Naive thymus-derived CD4-positive, alpha-beta T cell (primary cell): ENCODE data around the gene RLN3. TPM values are rescaled to one million over a fixed set of nuclear protein-coding genes. Genes with fewer than 3 reads are reported as not detected.

Source experiments
- ATAC-seq: fragments of 150-1000 bp; cut with Tn5 transposase; 2 replicates; pipeline ENCODE4 v1.10.0; 2021; ENCODE audit warnings: mild to moderate bottlenecking, moderate library complexity
- CTCF ChIA-PET: fragments of 350-600 bp; sonication (Branson Sonifier 250); formaldehyde crosslinking; loops from one replicate; lab custom pipeline; 2021; ENCODE audit warnings: antibody characterized with exemption; lab: Charles Lee
- POLR2A ChIA-PET: fragments of 350-600 bp; sonication (Branson Sonifier 250); formaldehyde crosslinking; loops from one replicate; lab custom pipeline; 2021; ENCODE audit warnings: antibody characterized with exemption, inconsistent platforms; lab: Charles Lee
- DNase-seq, 9 donors: peaks; one replicate each; pipeline versions ENCODE4 v3.0.0 to v3.0.0-alpha.2; 2020 to 2022; ENCODE audit warnings: mixed read lengths in 1 of 9
- H3K27ac ChIP-seq: one replicate; pipeline ENCODE4 v1.7.0; 2013; ENCODE audit warnings: mild to moderate bottlenecking, low read depth, low read length, moderate library complexity
- H3K27me3 ChIP-seq, 2 donors: one replicate each; pipeline ENCODE4 v1.7.0; 2013; ENCODE audit warnings: low read length in 2 of 2, mild to moderate bottlenecking in 2 of 2, moderate library complexity in 2 of 2; ENCODE audit not compliant: control insufficient read depth in 2 of 2, insufficient read depth in 2 of 2
- H3K36me3 ChIP-seq, 3 experiments: 1 replicate in 2 of 3; 2 replicates in 1 of 3; pipeline ENCODE4 v1.7.0; 2013; ENCODE audit warnings: low read length in 3 of 3, mild to moderate bottlenecking in 3 of 3, moderate library complexity in 1 of 3; ENCODE audit not compliant: insufficient read depth in 3 of 3, control insufficient read depth in 2 of 3
- H3K4me1 ChIP-seq, 2 donors: one replicate each; pipeline ENCODE4 v1.7.0; 2013; ENCODE audit warnings: low read length in 2 of 2, mild to moderate bottlenecking in 2 of 2, moderate library complexity in 1 of 2; ENCODE audit not compliant: control insufficient read depth in 2 of 2, insufficient read depth in 2 of 2
- H3K4me3 ChIP-seq: 2 replicates; pipeline ENCODE4 v1.7.0; 2013; ENCODE audit warnings: mild to moderate bottlenecking, low read length
- H3K9me3 ChIP-seq, 3 experiments: 1 replicate in 2 of 3; 2 replicates in 1 of 3; pipeline ENCODE4 v1.7.0; 2013; ENCODE audit warnings: low read length in 3 of 3; ENCODE audit not compliant: control insufficient read depth in 2 of 3
- H3K27ac Mint-ChIP-seq, 9 donors: one replicate each; pipeline ENCODE4 v1.8.0; 2020 to 2022; ENCODE audit warnings: mixed read lengths in 9 of 9, mild to moderate bottlenecking in 8 of 9, moderate library complexity in 5 of 9, inconsistent platforms in 2 of 9
- H3K27me3 Mint-ChIP-seq, 5 donors: one replicate each; pipeline ENCODE4 v1.8.0; 2021 to 2022; ENCODE audit warnings: mixed read lengths in 5 of 5, mild to moderate bottlenecking in 1 of 5
- H3K36me3 Mint-ChIP-seq, 5 donors: one replicate each; pipeline ENCODE4 v1.8.0; 2020 to 2022; ENCODE audit warnings: mixed read lengths in 5 of 5, mild to moderate bottlenecking in 3 of 5, inconsistent platforms in 1 of 5
- H3K4me1 Mint-ChIP-seq, 7 donors: one replicate each; pipeline ENCODE4 v1.8.0; 2020 to 2022; ENCODE audit warnings: mixed read lengths in 7 of 7, mild to moderate bottlenecking in 3 of 7, inconsistent platforms in 1 of 7
- H3K4me3 Mint-ChIP-seq, 10 donors: one replicate each; pipeline ENCODE4 v1.8.0; 2020 to 2022; ENCODE audit warnings: mild to moderate bottlenecking in 10 of 10, mixed read lengths in 10 of 10, moderate library complexity in 6 of 10, inconsistent platforms in 2 of 10
- H3K9me3 Mint-ChIP-seq, 11 donors: one replicate each; pipeline ENCODE4 v1.8.0; 2020 to 2022; ENCODE audit warnings: mixed read lengths in 11 of 11, mild to moderate bottlenecking in 4 of 11, inconsistent platforms in 1 of 11, moderate library complexity in 1 of 11
- intact Hi-C, 2 donors: fragments of 100-400 bp; cut with micrococcal nuclease; formaldehyde crosslinking; loops; one replicate each; pipeline ENCODE4 v1.15.1; 2023
- polyA plus RNA-seq, 2 donors: library from polyadenylated mRNA; unstranded; fragments of 300-500 nt; fragmentation: Illumina TruSeq; gene quantifications; one replicate each; pipeline ENCODE4 v1.2.3, GENCODE V29; 2021
- total RNA-seq, 6 experiments: library from RNA in 5 of 6; stranded (reverse) in 5 of 6; gene quantifications; 1 replicate in 5 of 6; 2 replicates in 1 of 6; pipeline ENCODE4 v1.2.3 and lab custom pipeline; 2021 to 2026

The RLN3 gene
- total and polyA plus RNA-seq, 7 experiments from 2014 or later, result not detected

DNA sequence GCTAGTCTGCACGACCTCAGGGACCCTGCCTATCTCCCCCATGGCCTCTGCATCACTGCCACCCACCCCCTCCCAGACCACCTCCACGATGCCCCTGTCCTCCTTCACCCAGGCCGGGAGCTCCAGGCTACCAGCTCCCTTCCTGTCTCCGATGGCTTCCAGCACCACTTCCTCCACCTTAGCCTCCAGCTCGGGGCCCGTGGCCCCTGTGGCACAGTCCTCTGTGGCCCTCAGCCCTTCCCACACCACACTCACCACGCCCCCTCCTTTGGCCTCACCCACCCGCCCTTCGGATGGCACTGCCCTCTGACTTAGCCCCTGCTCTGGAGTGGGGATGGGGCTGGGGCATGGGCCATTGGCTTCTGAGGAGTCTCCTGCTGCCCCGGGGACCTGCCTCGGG lies 26.8 kb downstream of the RLN3 start:
- POLR2A ChIA-PET, result interaction anchor here (1.5 kb wide), 1 partner anchor 23 kb away, joined by 4 read pairs; the partner anchor contains the start of gene IL27RA
- peaks cover 0 to 6% (median 0%) of the 10 kb centered on the region in 11 donors for H3K9me3 Mint-ChIP-seq

GRCh38 chr19:14055396-14055795 lies 27.4 kb downstream of the RLN3 start:
- ChIA-PET CTCF (interaction anchor here (0.6 kb wide), 1 partner anchor 176 kb away, joined by 3 read pairs; no protein-coding TSS in a partner anchor), POLR2A (interaction anchor here (0.8 kb wide), 1 partner anchor 121 kb away, joined by 3 read pairs; no protein-coding TSS in a partner anchor)
- H3K4me3 Mint-ChIP-seq, result no peak overlapping the region
- H3K4me1 Mint-ChIP-seq, result peaks cover 14 to 30% (median 19%) of the 10 kb centered on the region in 7 donors
- Histone ChIP-seq H3K4me3 (no peak overlapping the region), H3K36me3 (peaks cover 6 to 26% (median 8%) of the 10 kb centered on the region in 3 experiments), H3K4me1 (peaks cover 9 to 10% of the 10 kb centered on the region in 2 donors), H3K27me3 (peaks cover 5 to 21% of the 10 kb centered on the region in 2 donors), H3K27ac (no peak overlapping the region), H3K9me3 (no peaks in the 10 kb centered on the region)
- intact Hi-C loops, result no loop called here
- peaks cover 6 to 24% (median 20%) of the 10 kb centered on the region in 5 donors for H3K36me3 Mint-ChIP-seq
- H3K27me3 Mint-ChIP-seq, result peaks cover 16 to 38% (median 24%) of the 10 kb centered on the region in 5 donors
- ATAC-seq (no peak), DNase-seq (no peak)
- H3K9me3 Mint-ChIP-seq, result peaks cover 0 to 6% (median 0%) of the 10 kb centered on the region in 11 donors
- peak overlapping the region in 2 of 9 donors; percentile 26 to 45 for H3K27ac Mint-ChIP-seq

More for the DNA sequence above, 26.8 kb downstream of the RLN3 start:
- Histone ChIP-seq H3K4me3 (no peak overlapping the region), H3K9me3 (no peaks in the 10 kb centered on the region), H3K4me1 (peaks cover 9 to 10% of the 10 kb centered on the region in 2 donors), H3K27ac (no peak overlapping the region), H3K36me3 (peaks cover 9 to 33% (median 15%) of the 10 kb centered on the region in 3 experiments), H3K27me3 (peaks cover 5 to 20% of the 10 kb centered on the region in 2 donors)
- H3K4me3 Mint-ChIP-seq, result no peak overlapping the region
- peak overlapping the region in 2 of 9 donors; percentile 22 to 51 for H3K27ac Mint-ChIP-seq
- peaks cover 13 to 33% (median 17%) of the 10 kb centered on the region in 5 donors for H3K27me3 Mint-ChIP-seq
- no peak for DNase-seq
- intact Hi-C loops, result no loop called here
- CTCF ChIA-PET, result interaction anchor here (1.1 kb wide), 1 partner anchor 16 kb away, joined by 3 read pairs; no protein-coding TSS in a partner anchor
- H3K4me1 Mint-ChIP-seq, result peaks cover 14 to 28% (median 19%) of the 10 kb centered on the region in 7 donors
- ATAC-seq, result no peak
- H3K36me3 Mint-ChIP-seq, result peaks cover 6 to 31% (median 23%) of the 10 kb centered on the region in 5 donors

DNA sequence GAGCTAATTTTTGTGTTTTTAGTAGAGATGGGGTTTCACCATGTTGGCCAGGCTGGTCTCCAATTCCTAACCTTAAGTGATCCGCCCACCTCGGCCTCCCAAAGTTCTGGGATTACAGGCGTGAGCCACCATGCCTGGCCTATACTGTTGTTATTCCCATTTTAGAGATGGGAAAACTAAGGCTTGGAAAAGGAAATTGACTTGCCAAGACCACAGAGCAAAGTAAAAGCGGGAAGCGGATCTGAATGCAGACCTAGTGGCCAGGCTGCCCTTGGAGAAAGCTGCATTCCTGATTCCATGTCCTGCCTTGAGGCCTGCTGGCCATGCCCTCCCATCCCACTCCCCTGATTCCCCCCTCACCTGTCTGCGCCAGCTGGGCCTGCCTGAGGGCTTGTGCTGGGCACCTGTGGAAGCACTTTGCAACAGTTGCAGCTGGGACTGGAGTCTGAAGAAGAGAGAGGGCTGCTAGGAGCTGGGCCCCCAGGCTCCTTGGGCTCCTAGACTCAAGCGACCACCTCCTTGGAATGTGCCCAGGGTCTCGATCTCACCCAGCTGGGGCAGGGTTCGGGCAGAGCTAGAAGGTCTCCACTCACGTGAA lies 28.2 kb downstream of the RLN3 start:
- H3K9me3 ChIP-seq, result no peaks in the 10 kb centered on the region
- H3K4me3 ChIP-seq, result no peak overlapping the region
- peaks cover 6 to 19% (median 18%) of the 10 kb centered on the region in 5 donors for H3K36me3 Mint-ChIP-seq
- ChIA-PET POLR2A (interaction anchor here (0.8 kb wide), 1 partner anchor 122 kb away, joined by 3 read pairs; no protein-coding TSS in a partner anchor), CTCF (interaction anchor here (0.6 to 1.1 kb wide), 2 partner anchors 8 to 48 kb away, joined by 3 read pairs; no protein-coding TSS in a partner anchor)
- DNase-seq (no peak), ATAC-seq (no peak)
- H3K27ac Mint-ChIP-seq, result no peak overlapping the region
- peak overlapping the region in 2 of 10 donors; percentile 13 to 80 for H3K4me3 Mint-ChIP-seq
- no peak overlapping the region for H3K27ac ChIP-seq
- H3K4me1 Mint-ChIP-seq, result peaks cover 14 to 30% (median 19%) of the 10 kb centered on the region in 7 donors
- H3K27me3 ChIP-seq, result peaks cover 5 to 21% of the 10 kb centered on the region in 2 donors
- intact Hi-C loops, result no loop called here
- peaks cover 0 to 19% (median 3%) of the 10 kb centered on the region in 3 experiments for H3K36me3 ChIP-seq
- peaks cover 9 to 10% of the 10 kb centered on the region in 2 donors for H3K4me1 ChIP-seq
- H3K27me3 Mint-ChIP-seq, result peaks cover 16 to 44% (median 27%) of the 10 kb centered on the region in 5 donors
- peaks cover 0 to 6% (median 0%) of the 10 kb centered on the region in 11 donors for H3K9me3 Mint-ChIP-seq

GRCh38 chr19:14056741-14057356 lies 28.9 kb downstream of the RLN3 start:
- Mint-ChIP-seq H3K9me3 (peaks cover 0 to 6% (median 0%) of the 10 kb centered on the region in 11 donors), H3K36me3 (peaks cover 6 to 15% (median 13%) of the 10 kb centered on the region in 5 donors), H3K27me3 (peaks cover 16 to 48% (median 27%) of the 10 kb centered on the region in 5 donors), H3K27ac (peak overlapping the region in 1 of 9 donors; percentile 30), H3K4me1 (peaks cover 14 to 30% (median 19%) of the 10 kb centered on the region in 7 donors), H3K4me3 (peak overlapping the region; percentile 13 to 80 (median 54))
- CTCF ChIA-PET, result interaction anchor here (0.6 to 1.1 kb wide), 2 partner anchors 8 to 47 kb away, joined by 3 read pairs; no protein-coding TSS in a partner anchor
- Histone ChIP-seq H3K4me3 (no peak overlapping the region), H3K36me3 (peaks cover 0 to 12% (median 0%) of the 10 kb centered on the region in 3 experiments), H3K9me3 (no peaks in the 10 kb centered on the region), H3K4me1 (peaks cover 9 to 10% of the 10 kb centered on the region in 2 donors), H3K27me3 (peaks cover 5 to 21% of the 10 kb centered on the region in 2 donors), H3K27ac (no peak overlapping the region)
- POLR2A ChIA-PET, result interaction anchor here (0.7 to 1.9 kb wide), 3 partner anchors 15 to 25 kb away, joined by 3 to 4 read pairs (median 3); partner anchors contain the start of gene IL27RA
- intact Hi-C loops, result no loop called here
- ATAC-seq (no peak), DNase-seq (no peak)

GRCh38 chr19:14058182-14059092 lies 30.5 kb downstream of the RLN3 start:
- H3K4me3 Mint-ChIP-seq, result peak overlapping the region; percentile 23 to 81 (median 60)
- Histone ChIP-seq H3K4me3 (no peak overlapping the region), H3K27me3 (peaks cover 5 to 21% of the 10 kb centered on the region in 2 donors), H3K4me1 (peaks cover 9 to 10% of the 10 kb centered on the region in 2 donors), H3K36me3 (no peaks in the 10 kb centered on the region), H3K27ac (no peak overlapping the region), H3K9me3 (no peaks in the 10 kb centered on the region)
- ATAC-seq (no peak), DNase-seq (peak in 1 of 9 donors; percentile 51)
- H3K9me3 Mint-ChIP-seq, result peaks cover 0 to 5% (median 0%) of the 10 kb centered on the region in 11 donors
- CTCF ChIA-PET, result interaction anchor here (1.0 to 2.6 kb wide), 7 partner anchors 10 to 179 kb away, joined by 3 to 22 read pairs (median 8); partner anchors contain the start of gene MISP3
- peaks cover 16 to 48% (median 27%) of the 10 kb centered on the region in 5 donors for H3K27me3 Mint-ChIP-seq
- POLR2A ChIA-PET, result interaction anchor here (1.1 to 1.9 kb wide), 4 partner anchors 10 to 28 kb away, joined by 3 to 4 read pairs (median 4); partner anchors contain the start of gene IL27RA
- peaks cover 9 to 30% (median 19%) of the 10 kb centered on the region in 7 donors for H3K4me1 Mint-ChIP-seq
- no peak overlapping the region for H3K27ac Mint-ChIP-seq
- intact Hi-C loops, result loop anchor here in 1 of 2 donors (1.0 kb wide), 1 partner anchor 15 kb away; no protein-coding TSS in a partner anchor
- peaks cover 0 to 6% (median 5%) of the 10 kb centered on the region in 5 donors for H3K36me3 Mint-ChIP-seq
